ENCODE data around the gene RXRG.

RXRG gene

GRCh38 chr1:165456861-165457260, 11.9 kb upstream of the RXRG start:
- no peak for ATAC-seq (ENCODE audit: insufficient read depth, low read depth)

GRCh38 chr1:165456114-165456513, 11.2 kb upstream of the RXRG start:
- no peak overlapping the region for H2AFZ ChIP-seq (ENCODE audit: low read depth, low read length)
- no peak for ATAC-seq (ENCODE audit: insufficient read depth, low read depth)
- H3K27me3 ChIP-seq (ENCODE audit: insufficient read depth, low read length, poor library complexity) = peaks cover 26% of the 10 kb centered on the region

More at GRCh38 chr1:165456861-165457260, 11.9 kb upstream of the RXRG start:
- Histone ChIP-seq H3K4me3 (ENCODE audit: low read depth in 1 of 2, low read length in 2 of 2) (no peak overlapping the region), H3K27ac (ENCODE audit: low read length) (no peak overlapping the region), H3K4me1 (ENCODE audit: insufficient read depth, low read length) (no peaks in the 10 kb centered on the region), H3K27me3 (ENCODE audit: insufficient read depth, low read length, poor library complexity) (peaks cover 26% of the 10 kb centered on the region), H3K36me3 (ENCODE audit: insufficient read depth, low read length) (no peaks in the 10 kb centered on the region), H3K4me2 (ENCODE audit: insufficient read depth, low read length) (no peak overlapping the region), H3K79me2 (ENCODE audit: insufficient read depth, low read length) (no peaks in the 10 kb centered on the region), H3K9ac (ENCODE audit: low read depth, low read length) (no peak overlapping the region), H4K20me1 (ENCODE audit: insufficient read depth, low read length) (no peaks in the 10 kb centered on the region), H3K9me3 (ENCODE audit: insufficient read depth, low read length, severe bottlenecking) (no peaks in the 10 kb centered on the region), H2AFZ (ENCODE audit: low read depth, low read length) (no peak overlapping the region)
- TF ChIP-seq EZH2 (IDR thresholded peaks at IDR 0.05; ENCODE audit: borderline replicate concordance, low read depth, low read length, severe bottlenecking) (no peak), CTCF (IDR thresholded peaks at IDR 0.05; ENCODE audit: borderline replicate concordance, extremely low read depth, low read length, poor library complexity, severe bottlenecking) (no peak)
- no peak for DNase-seq

GRCh38 chr1:165455111-165455510, 10.2 kb upstream of the RXRG start:
- Histone ChIP-seq H3K36me3 (ENCODE audit: insufficient read depth, low read length) (no peaks in the 10 kb centered on the region), H3K27ac (ENCODE audit: low read length) (no peak overlapping the region)
- no peak for ATAC-seq (ENCODE audit: insufficient read depth, low read depth)

More at GRCh38 chr1:165456114-165456513, 11.2 kb upstream of the RXRG start:
- Histone ChIP-seq H3K4me3 (ENCODE audit: low read depth in 1 of 2, low read length in 2 of 2) (no peak overlapping the region), H3K9me3 (ENCODE audit: insufficient read depth, low read length, severe bottlenecking) (no peaks in the 10 kb centered on the region), H3K4me1 (ENCODE audit: insufficient read depth, low read length) (no peaks in the 10 kb centered on the region), H3K36me3 (ENCODE audit: insufficient read depth, low read length) (no peaks in the 10 kb centered on the region), H4K20me1 (ENCODE audit: insufficient read depth, low read length) (no peaks in the 10 kb centered on the region), H3K4me2 (ENCODE audit: insufficient read depth, low read length) (no peak overlapping the region), H3K9ac (ENCODE audit: low read depth, low read length) (no peak overlapping the region), H3K79me2 (ENCODE audit: insufficient read depth, low read length) (no peaks in the 10 kb centered on the region), H3K27ac (ENCODE audit: low read length) (no peak overlapping the region)
- TF ChIP-seq EZH2 (IDR thresholded peaks at IDR 0.05; ENCODE audit: borderline replicate concordance, low read depth, low read length, severe bottlenecking) = no peak
- no peak for TF ChIP-seq CTCF (IDR thresholded peaks at IDR 0.05; ENCODE audit: borderline replicate concordance, extremely low read depth, low read length, poor library complexity, severe bottlenecking)
- DNase-seq = no peak

More at GRCh38 chr1:165455111-165455510, 10.2 kb upstream of the RXRG start:
- DNase-seq = no peak
- Histone ChIP-seq H3K4me3 (ENCODE audit: low read depth in 1 of 2, low read length in 2 of 2) (no peak overlapping the region), H3K9me3 (ENCODE audit: insufficient read depth, low read length, severe bottlenecking) (no peaks in the 10 kb centered on the region), H3K4me2 (ENCODE audit: insufficient read depth, low read length) (no peak overlapping the region), H3K9ac (ENCODE audit: low read depth, low read length) (no peak overlapping the region), H3K79me2 (ENCODE audit: insufficient read depth, low read length) (no peaks in the 10 kb centered on the region), H4K20me1 (ENCODE audit: insufficient read depth, low read length) (no peaks in the 10 kb centered on the region), H3K27me3 (ENCODE audit: insufficient read depth, low read length, poor library complexity) (peaks cover 26% of the 10 kb centered on the region), H3K4me1 (ENCODE audit: insufficient read depth, low read length) (no peaks in the 10 kb centered on the region), H2AFZ (ENCODE audit: low read depth, low read length) (no peak overlapping the region)
- TF ChIP-seq EZH2 (IDR thresholded peaks at IDR 0.05; ENCODE audit: borderline replicate concordance, low read depth, low read length, severe bottlenecking) (no peak), CTCF (IDR thresholded peaks at IDR 0.05; ENCODE audit: borderline replicate concordance, extremely low read depth, low read length, poor library complexity, severe bottlenecking) (no peak)
